Glutamatergic neuron (in vitro differentiated cells): ENCODE measurements around the gene TPST2. TPM values are rescaled to one million over a fixed set of nuclear protein-coding genes. Genes with fewer than 3 reads are reported as not detected.

Experiments used
- DNase-seq: peaks from one replicate; pipeline ENCODE4 v3.0.0; 2022
- H3K27ac Mint-ChIP-seq: one replicate; pipeline ENCODE4 v1.8.0; 2020; ENCODE audit warnings: mild to moderate bottlenecking, mixed read lengths, inconsistent platforms; ENCODE audit not compliant: unreplicated experiment
- H3K27me3 Mint-ChIP-seq: one replicate; pipeline ENCODE4 v1.8.0; 2020; ENCODE audit warnings: mild to moderate bottlenecking, moderate library complexity, mixed read lengths, inconsistent platforms; ENCODE audit not compliant: unreplicated experiment
- H3K36me3 Mint-ChIP-seq: one replicate; pipeline ENCODE4 v1.8.0; 2020; ENCODE audit warnings: mild to moderate bottlenecking, mixed read lengths, inconsistent platforms; ENCODE audit not compliant: unreplicated experiment
- H3K4me1 Mint-ChIP-seq: one replicate; pipeline ENCODE4 v1.8.0; 2020; ENCODE audit warnings: mild to moderate bottlenecking, low read depth, mixed read lengths, inconsistent platforms; ENCODE audit not compliant: unreplicated experiment
- H3K4me3 Mint-ChIP-seq: one replicate; pipeline ENCODE4 v1.8.0; 2020; ENCODE audit warnings: mild to moderate bottlenecking, mixed read lengths, inconsistent platforms; ENCODE audit not compliant: unreplicated experiment
- H3K9me3 Mint-ChIP-seq: one replicate; pipeline ENCODE4 v1.8.0; 2020; ENCODE audit warnings: mild to moderate bottlenecking, moderate library complexity, mixed read lengths, inconsistent platforms; ENCODE audit not compliant: unreplicated experiment
- CTCF ChIP-seq: fragments of 200-600 bp; sonication (generic); IDR thresholded peaks from one replicate; pipeline ENCODE4 v1.5.0; 2021; ENCODE audit not compliant: partially characterized antibody, unreplicated experiment
- total RNA-seq: library from RNA; stranded (reverse); fragmentation: NEBNext Ultra II Directional; extraction: Animal tissue kit (Norgen Biotek cat#: 25700); gene quantifications from one replicate; pipeline ENCODE4 v1.2.1, GENCODE V29; 2021; ENCODE audit not compliant: unreplicated experiment

TPST2 gene
- total RNA-seq, 1 donor from 2014 or later = 10.6 TPM

- Mint-ChIP-seq H3K36me3 (no peaks in the 10 kb centered on the region), H3K4me1 (peaks cover 6% of the 10 kb centered on the region), H3K27ac (no peak overlapping the region), H3K27me3 (peaks cover 5% of the 10 kb centered on the region), H3K4me3 (no peak overlapping the region), H3K9me3 (peaks cover 2% of the 10 kb centered on the region)
- DNase-seq = no peak
- TF ChIP-seq CTCF = no peak
These were observed 65.1 kb downstream of the TPST2 start for GRCh38 chr22:26524870-26525269.

- H3K4me1 Mint-ChIP-seq = peaks cover 3% of the 10 kb centered on the region
- H3K27ac Mint-ChIP-seq = no peak overlapping the region
- no peak overlapping the region for H3K4me3 Mint-ChIP-seq
- DNase-seq = no peak
- peaks cover 2% of the 10 kb centered on the region for H3K9me3 Mint-ChIP-seq
- peaks cover 1% of the 10 kb centered on the region for H3K27me3 Mint-ChIP-seq
- no peaks in the 10 kb centered on the region for H3K36me3 Mint-ChIP-seq
- no peak for TF ChIP-seq CTCF
These were observed 67.3 kb downstream of the TPST2 start for GRCh38 chr22:26522592-26522991.

GRCh38 chr22:26522012-26522411, 67.9 kb downstream of the TPST2 start:
- peaks cover 1% of the 10 kb centered on the region for H3K27me3 Mint-ChIP-seq
- H3K27ac Mint-ChIP-seq = no peak overlapping the region
- DNase-seq = no peak
- H3K36me3 Mint-ChIP-seq = no peaks in the 10 kb centered on the region
- no peak overlapping the region for H3K4me3 Mint-ChIP-seq
- H3K4me1 Mint-ChIP-seq = peaks cover 2% of the 10 kb centered on the region
- no peak for TF ChIP-seq CTCF
- H3K9me3 Mint-ChIP-seq = peaks cover 1% of the 10 kb centered on the region

DNA sequence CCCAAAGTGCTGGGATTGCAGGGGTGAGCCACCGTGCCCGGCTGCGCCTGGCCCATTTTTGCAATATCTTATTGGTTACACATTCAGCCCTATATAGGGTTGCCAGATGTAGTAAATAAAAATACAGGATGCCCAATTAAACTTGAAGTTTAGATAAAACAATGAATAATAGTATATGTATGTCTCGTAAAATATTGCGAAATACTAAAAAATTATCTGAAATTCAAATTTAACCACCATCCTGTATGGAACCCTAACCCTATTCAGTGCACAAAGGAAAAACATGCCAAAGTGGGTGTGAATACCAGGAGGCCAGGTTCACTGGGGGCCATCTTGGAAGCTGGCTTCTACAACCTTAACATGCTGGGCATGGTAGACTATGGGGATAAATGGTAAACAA, 72.5 kb downstream of the TPST2 start:
- peaks cover 8% of the 10 kb centered on the region for H3K4me1 Mint-ChIP-seq

DNA sequence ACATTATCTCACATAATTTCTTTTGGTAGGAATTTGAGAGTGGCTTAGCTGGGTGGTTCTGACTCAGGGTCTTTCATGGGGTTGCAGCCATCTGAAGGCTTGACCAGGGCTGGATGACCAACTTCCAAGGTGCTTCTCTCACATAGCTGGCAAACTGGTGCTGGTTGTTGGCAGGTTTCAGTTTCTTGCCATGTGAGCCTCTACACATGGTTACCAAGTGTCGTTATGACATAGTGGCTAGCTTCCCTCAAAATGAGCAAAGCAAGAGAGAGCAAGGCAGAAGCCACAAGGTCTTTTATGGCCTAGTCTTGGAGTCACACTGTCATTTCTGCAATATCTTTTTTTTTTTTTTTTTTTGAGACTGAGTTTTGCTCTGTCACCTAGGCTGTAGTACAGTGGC, 73.4 kb downstream of the TPST2 start:
- Mint-ChIP-seq H3K4me1 (peaks cover 8% of the 10 kb centered on the region), H3K27ac (no peak overlapping the region), H3K4me3 (no peak overlapping the region), H3K9me3 (no peaks in the 10 kb centered on the region), H3K27me3 (peaks cover 1% of the 10 kb centered on the region), H3K36me3 (no peaks in the 10 kb centered on the region)
- DNase-seq = no peak
- no peak for TF ChIP-seq CTCF

More for the DNA sequence above, 72.5 kb downstream of the TPST2 start:
- DNase-seq = no peak
- Mint-ChIP-seq H3K9me3 (no peaks in the 10 kb centered on the region), H3K27me3 (peaks cover 1% of the 10 kb centered on the region), H3K4me3 (no peak overlapping the region), H3K36me3 (no peaks in the 10 kb centered on the region), H3K27ac (no peak overlapping the region)
- no peak for TF ChIP-seq CTCF
